AG09319 (cell line): Measurements from ENCODE around the gene RNF220.
A peak's percentile ranks its signal among the peaks of the same experiment; 100 is the strongest.

ENCODE experiments used
- DNase-seq: peaks from one replicate; pipeline ENCODE4 v3.0.0-alpha.2; 2010; ENCODE audit warnings: low read depth; ENCODE audit errors: extremely low read depth
- TF ChIP-seq, protein P1 (sequence below): IDR thresholded peaks from 2 replicates; pipeline ENCODE4 v1.5.1; 2011; ENCODE audit warnings: low read depth, mild to moderate bottlenecking, inconsistent platforms, low read length, moderate library complexity

The RNF220 gene

DNA sequence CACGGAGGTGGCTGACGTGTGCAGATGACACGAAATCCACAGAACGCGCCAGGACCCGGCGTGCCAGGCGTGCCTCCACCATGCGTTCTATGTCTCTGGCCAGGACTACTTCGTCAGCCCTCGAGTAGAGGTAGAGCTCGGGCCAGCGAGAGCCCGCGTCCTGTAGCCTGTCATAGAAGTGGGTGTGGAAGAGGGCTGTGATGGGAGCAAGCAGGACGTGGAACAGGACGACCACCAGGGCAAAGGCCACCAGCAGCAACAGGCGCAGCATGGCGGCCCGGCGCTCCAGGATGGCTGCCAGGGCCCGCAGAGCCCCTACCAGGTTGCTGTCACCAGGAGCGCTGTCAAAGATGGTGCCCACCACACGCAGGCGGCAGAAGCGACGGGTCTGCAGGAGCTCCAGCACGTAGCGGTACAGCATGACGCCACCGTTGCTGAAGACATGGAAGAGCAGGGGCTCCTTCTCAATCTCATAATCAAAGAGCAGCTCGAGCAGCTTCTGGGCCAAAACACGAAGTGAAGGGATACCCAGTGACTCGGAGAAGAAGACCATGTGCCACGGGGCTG, 249.6 kb downstream of the RNF220 start:
- TF ChIP-seq, protein P1, sequence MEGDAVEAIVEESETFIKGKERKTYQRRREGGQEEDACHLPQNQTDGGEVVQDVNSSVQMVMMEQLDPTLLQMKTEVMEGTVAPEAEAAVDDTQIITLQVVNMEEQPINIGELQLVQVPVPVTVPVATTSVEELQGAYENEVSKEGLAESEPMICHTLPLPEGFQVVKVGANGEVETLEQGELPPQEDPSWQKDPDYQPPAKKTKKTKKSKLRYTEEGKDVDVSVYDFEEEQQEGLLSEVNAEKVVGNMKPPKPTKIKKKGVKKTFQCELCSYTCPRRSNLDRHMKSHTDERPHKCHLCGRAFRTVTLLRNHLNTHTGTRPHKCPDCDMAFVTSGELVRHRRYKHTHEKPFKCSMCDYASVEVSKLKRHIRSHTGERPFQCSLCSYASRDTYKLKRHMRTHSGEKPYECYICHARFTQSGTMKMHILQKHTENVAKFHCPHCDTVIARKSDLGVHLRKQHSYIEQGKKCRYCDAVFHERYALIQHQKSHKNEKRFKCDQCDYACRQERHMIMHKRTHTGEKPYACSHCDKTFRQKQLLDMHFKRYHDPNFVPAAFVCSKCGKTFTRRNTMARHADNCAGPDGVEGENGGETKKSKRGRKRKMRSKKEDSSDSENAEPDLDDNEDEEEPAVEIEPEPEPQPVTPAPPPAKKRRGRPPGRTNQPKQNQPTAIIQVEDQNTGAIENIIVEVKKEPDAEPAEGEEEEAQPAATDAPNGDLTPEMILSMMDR = no peak
- no peak for DNase-seq

- no peak for DNase-seq
- TF ChIP-seq, protein P1 = peak; percentile 82
These were observed 250.6 kb downstream of the RNF220 start for GRCh38 chr1:44655609-44656008.

DNA sequence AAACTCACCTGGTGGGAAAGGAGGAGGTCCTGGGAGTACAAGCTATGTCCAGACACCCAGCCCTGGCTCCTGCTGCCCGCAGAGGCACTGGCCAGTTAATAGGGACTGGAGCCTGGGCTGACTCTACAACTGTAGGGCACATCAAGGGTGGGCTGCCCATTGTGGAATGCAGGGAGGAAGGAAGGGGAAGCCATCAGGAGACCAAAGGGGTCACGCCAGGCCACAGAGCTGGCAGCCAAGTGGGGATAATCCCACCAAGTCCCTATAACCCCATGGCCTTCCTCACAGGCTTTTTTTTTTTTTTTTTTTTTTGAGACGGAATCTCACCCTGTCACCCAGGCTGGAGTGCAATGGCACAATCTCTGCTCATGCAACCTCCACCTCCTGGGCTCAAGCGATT, 254.5 kb downstream of the RNF220 start:
- DNase-seq = no peak
- TF ChIP-seq, protein P1 = no peak

DNA sequence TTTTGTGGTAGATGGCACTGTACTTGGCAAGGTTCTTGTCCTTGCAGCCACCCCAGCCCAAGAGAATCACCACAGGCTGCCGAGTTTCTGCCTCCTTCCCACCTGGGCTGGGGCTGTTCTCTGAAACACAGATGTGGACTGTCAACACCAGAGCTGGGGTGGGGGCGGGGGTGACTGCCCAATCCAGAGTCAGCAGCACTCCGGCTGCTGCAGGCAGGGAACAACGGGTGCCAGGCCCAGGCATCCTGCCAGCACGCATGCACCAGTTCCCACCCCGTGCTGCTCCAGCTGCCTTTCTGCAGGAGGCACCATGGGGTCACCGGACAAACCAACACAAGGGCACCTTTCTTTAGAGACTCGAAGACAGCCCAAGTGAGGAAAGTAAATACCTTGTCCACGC, 255.1 kb downstream of the RNF220 start:
- no peak for DNase-seq
- TF ChIP-seq, protein P1 = no peak

DNA sequence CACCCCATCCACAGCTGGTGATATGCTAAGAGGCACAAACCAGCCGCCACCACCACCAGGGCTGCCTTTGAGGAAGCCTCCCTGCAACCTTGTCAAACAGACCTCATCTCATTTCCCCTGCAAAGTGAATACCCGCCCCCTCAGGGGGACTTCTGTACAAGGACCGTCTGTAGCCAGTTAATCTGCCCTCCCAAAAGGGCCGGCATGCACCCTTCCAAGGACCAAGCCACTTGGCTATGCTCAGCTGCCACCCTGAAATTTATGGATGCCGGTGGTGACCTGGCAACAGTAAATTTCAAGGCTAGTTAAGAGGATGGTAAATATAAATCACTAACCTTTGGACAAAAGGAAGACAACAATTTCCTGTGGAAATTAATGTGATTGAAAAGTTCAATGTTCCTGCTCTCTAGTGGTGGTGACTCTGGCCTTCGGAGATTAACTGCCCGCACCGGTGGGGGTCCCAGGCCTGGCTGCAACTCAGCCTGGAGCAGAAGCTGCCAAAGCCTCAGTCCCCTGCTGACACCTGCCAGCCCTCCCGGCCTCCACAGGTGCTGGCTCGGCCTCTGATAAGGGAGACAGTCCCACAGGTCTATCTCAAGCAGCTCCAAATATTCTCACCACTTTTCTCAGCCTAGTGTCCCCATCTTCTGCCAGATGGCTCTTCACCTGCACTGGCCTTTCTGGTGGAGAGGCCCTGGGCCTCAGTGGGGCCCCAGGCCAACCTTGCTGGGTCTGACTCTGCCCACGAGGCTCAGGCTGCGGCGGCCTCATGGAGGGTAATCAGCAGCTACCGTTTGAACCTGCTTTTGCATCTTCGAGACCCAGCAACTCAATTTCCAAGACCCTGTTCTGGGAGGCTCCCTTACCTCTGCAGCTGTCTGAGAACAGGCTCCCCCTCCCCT, 257.0 kb downstream of the RNF220 start:
- TF ChIP-seq, protein P1 = no peak
- no peak for DNase-seq

DNA sequence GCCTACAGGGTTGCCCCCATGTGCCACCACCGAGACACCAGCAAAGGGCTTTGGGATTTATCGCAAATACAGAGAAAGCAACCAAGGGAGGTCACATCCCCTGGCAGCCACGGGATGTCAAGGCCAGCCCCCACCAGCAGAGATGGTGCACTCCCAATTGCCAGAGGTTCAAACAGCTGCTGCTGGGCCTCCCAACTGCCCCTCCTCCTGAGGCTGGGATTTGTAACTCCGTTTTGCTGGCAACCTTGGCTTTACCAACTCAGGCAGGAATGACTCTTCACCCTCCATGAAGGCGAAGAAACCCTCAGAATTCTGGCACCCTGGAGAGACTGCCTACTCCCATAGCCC, 257.6 kb downstream of the RNF220 start:
- TF ChIP-seq, protein P1 = no peak
- no peak for DNase-seq

DNA sequence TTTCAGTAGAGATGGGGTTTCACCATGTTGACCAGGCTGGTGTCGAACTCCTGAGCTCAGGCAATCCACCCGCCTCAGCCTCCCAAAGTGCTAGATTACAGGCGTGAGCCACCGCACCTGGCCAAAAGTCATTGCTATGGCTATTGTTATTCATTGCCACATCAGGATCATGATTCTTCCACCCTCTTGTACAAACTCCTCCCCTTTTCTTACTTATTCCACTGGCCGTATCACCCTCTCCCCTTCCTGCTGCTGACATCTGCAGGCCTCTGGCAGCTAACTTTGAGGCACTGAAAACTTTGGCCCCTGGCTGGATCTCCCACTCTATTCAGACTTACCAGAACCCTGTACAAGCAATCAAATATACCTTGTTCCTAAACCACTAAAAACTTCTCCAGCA, 258.4 kb downstream of the RNF220 start:
- TF ChIP-seq, protein P1 = no peak
- no peak for DNase-seq
